Transverse colon (tissue), 4 donors: Measurements from ENCODE around the gene C10orf95.

ENCODE experiments used
- POLR2A ChIP-seq: fragments of 450-650 bp; IDR thresholded peaks from one replicate; pipeline ENCODE4 v1.6.1; 2016; ENCODE audit warnings: antibody characterized with exemption, mild to moderate bottlenecking, moderate library complexity
- POLR2AphosphoS5 ChIP-seq, 3 donors: sonication (generic); formaldehyde crosslinking; IDR thresholded peaks; one replicate each; pipeline ENCODE4 v1.6.1; 2016; ENCODE audit warnings: antibody characterized with exemption in 3 of 3
- TF ChIP-seq, protein P1 (sequence below), 5 experiments: fragments of 200-600 bp in 3 of 5; fragments of 450-650 bp in 2 of 5; sonication (generic) in 3 of 5; IDR thresholded peaks; 1 replicate in 2 of 5; 2 replicates in 3 of 5; pipeline ENCODE4 v1.5.1; 2016 to 2017; ENCODE audit warnings: antibody characterized with exemption in 5 of 5, inconsistent platforms in 3 of 5, mild to moderate bottlenecking in 2 of 5, moderate library complexity in 1 of 5

- TF ChIP-seq, protein P1, sequence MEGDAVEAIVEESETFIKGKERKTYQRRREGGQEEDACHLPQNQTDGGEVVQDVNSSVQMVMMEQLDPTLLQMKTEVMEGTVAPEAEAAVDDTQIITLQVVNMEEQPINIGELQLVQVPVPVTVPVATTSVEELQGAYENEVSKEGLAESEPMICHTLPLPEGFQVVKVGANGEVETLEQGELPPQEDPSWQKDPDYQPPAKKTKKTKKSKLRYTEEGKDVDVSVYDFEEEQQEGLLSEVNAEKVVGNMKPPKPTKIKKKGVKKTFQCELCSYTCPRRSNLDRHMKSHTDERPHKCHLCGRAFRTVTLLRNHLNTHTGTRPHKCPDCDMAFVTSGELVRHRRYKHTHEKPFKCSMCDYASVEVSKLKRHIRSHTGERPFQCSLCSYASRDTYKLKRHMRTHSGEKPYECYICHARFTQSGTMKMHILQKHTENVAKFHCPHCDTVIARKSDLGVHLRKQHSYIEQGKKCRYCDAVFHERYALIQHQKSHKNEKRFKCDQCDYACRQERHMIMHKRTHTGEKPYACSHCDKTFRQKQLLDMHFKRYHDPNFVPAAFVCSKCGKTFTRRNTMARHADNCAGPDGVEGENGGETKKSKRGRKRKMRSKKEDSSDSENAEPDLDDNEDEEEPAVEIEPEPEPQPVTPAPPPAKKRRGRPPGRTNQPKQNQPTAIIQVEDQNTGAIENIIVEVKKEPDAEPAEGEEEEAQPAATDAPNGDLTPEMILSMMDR (IDR thresholded peaks at IDR 0.05) = no peak
- TF ChIP-seq POLR2A = no peak
- no peak for TF ChIP-seq POLR2AphosphoS5 (IDR thresholded peaks at IDR 0.05)
Measured at GRCh38 chr10:102412293-102412692, 39.0 kb downstream of the C10orf95 start.
